Hepatocyte (in vitro differentiated cells): ENCODE data around the gene RNF41. TPM values are rescaled to one million over a fixed set of nuclear protein-coding genes. Genes with fewer than 3 reads are reported as not detected.

Experiments
- DNase-seq: peaks from one replicate; pipeline ENCODE4 v3.0.0-alpha.2; 2016; ENCODE audit warnings: low spot score
- H2AFZ ChIP-seq: fragments of 200-600 bp; sonication (generic); 2 replicates; pipeline ENCODE4 v1.6.0; 2016; ENCODE audit warnings: antibody characterized with exemption, mild to moderate bottlenecking
- H3K27ac ChIP-seq: fragments of 200-600 bp; sonication (generic); 2 replicates; pipeline ENCODE4 v1.5.1; 2016; ENCODE audit warnings: mild to moderate bottlenecking
- H3K27me3 ChIP-seq: fragments of 200-600 bp; sonication (generic); 2 replicates; pipeline ENCODE4 v1.6.1; 2016
- H3K36me3 ChIP-seq: fragments of 200-600 bp; sonication (generic); replicated peaks from 2 replicates; pipeline ENCODE4 v1.5.1; 2016; ENCODE audit warnings: low read depth; ENCODE audit not compliant: insufficient read depth
- H3K4me1 ChIP-seq: fragments of 200-600 bp; sonication (generic); 2 replicates; pipeline ENCODE4 v1.5.1; 2016; ENCODE audit warnings: mild to moderate bottlenecking, moderate library complexity; ENCODE audit not compliant: insufficient read depth
- H3K4me2 ChIP-seq: fragments of 200-600 bp; sonication (generic); 2 replicates; pipeline ENCODE4 v1.6.0; 2016
- H3K4me3 ChIP-seq: fragments of 200-600 bp; sonication (generic); 2 replicates; pipeline ENCODE4 v1.5.1; 2016; ENCODE audit warnings: mild to moderate bottlenecking
- H3K79me2 ChIP-seq: fragments of 200-600 bp; sonication (generic); 2 replicates; pipeline ENCODE4 v1.6.0; 2017; ENCODE audit warnings: mild to moderate bottlenecking
- H3K9me2 ChIP-seq: fragments of 200-600 bp; sonication (generic); replicated peaks from 2 replicates; pipeline ENCODE4 v1.6.0; 2017; ENCODE audit warnings: mild to moderate bottlenecking; ENCODE audit not compliant: insufficient read depth
- H3K9me3 ChIP-seq: fragments of 200-600 bp; sonication (generic); 2 replicates; pipeline ENCODE4 v1.5.1; 2016; ENCODE audit warnings: low read depth, mild to moderate bottlenecking
- H4K20me1 ChIP-seq: fragments of 200-600 bp; sonication (generic); 2 replicates; pipeline ENCODE4 v1.6.0; 2016; ENCODE audit warnings: mild to moderate bottlenecking; ENCODE audit not compliant: insufficient read depth, poor library complexity, severe bottlenecking
- EZH2 ChIP-seq: fragments of 200-600 bp; sonication (generic); IDR thresholded peaks from 2 replicates; pipeline ENCODE4 v1.6.1; 2016; ENCODE audit warnings: antibody characterized with exemption, mild to moderate bottlenecking, borderline replicate concordance
- EZH2phosphoT487 ChIP-seq: fragments of 200-600 bp; sonication (generic); IDR thresholded peaks from one replicate; pipeline ENCODE4 v1.6.1; 2018; ENCODE audit warnings: antibody characterized with exemption, mild to moderate bottlenecking, low read depth, moderate library complexity; ENCODE audit not compliant: unreplicated experiment, severe bottlenecking
- WGBS: methylation state at CpG from one replicate; pipeline ENCODE4 v1.1.6; 2016; ENCODE audit warnings: low lambda C conversion rate; ENCODE audit errors: missing lambda C conversion rate; 5-methylcytosine and 5-hydroxymethylcytosine counted together
- polyA plus RNA-seq: library from polyadenylated mRNA; unstranded; fragments of >200 nt; fragmentation: Nextera tagmentation; extraction: Ambion mirVana; gene quantifications from 2 replicates; pipeline ENCODE4 v1.2.1, GENCODE V29; 2016
- total RNA-seq: library from RNA; depleted of rRNA; stranded (reverse); fragments of >200 nt; gene quantifications from 2 replicates; pipeline ENCODE4 v1.2.3, GENCODE V29; 2014
- TF ChIP-seq, protein P1 (sequence below): fragments of 200-600 bp; sonication (generic); IDR thresholded peaks from 2 replicates; pipeline ENCODE4 v1.5.1; 2016; ENCODE audit warnings: antibody characterized with exemption, mild to moderate bottlenecking; ENCODE audit not compliant: poor library complexity

Gene RNF41
- total and polyA plus RNA-seq, 2 experiments from 2014 or later = 22.5 to 47.6 TPM

DNA sequence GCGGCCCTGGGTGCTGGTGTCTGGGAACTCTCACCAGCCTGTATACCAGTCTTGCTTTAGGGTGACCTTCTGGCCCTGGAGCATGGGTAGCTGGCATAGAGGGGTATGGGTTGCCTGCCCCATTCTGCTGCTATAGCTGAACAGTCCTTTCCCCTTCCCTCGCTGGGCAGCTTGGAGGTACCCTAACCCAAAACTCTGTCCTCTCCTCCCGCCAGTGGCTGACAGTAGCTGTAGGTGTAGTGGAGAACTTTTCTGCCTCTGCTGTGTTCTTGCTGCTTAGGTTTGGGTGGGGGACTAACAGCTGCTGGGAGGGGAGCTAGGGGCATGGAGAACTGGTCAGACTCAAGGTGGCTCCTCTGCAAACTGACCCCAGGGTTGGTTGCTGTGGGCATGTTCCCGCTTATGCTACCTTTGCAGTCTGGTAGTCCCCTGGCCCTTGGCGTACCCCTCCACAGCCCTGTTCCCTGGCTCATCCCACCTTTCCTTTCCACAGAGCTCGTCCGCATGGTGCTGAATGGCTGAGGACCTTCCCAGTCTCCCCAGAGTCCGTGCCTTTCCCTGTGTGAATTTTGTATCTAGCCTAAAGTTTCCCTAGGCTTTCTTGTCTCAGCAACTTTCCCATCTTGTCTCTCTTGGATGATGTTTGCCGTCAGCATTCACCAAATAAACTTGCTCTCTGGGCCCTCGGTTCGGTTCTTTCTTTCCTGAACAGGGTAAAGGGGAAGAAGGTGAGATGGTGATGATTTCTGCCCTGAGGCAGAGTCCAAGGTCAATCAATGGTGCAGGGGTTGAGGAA lies 60.6 kb downstream of the RNF41 start:
- Histone ChIP-seq H3K4me2 (peak overlapping the region; percentile 88), H3K36me3 (no peaks in the 10 kb centered on the region), H3K9me3 (no peaks in the 10 kb centered on the region), H4K20me1 (peaks cover 29% of the 10 kb centered on the region), H3K4me1 (peaks cover 30% of the 10 kb centered on the region), H3K27ac (peak overlapping the region; percentile 99), H3K4me3 (no peak overlapping the region), H3K79me2 (peaks cover 32% of the 10 kb centered on the region), H2AFZ (no peak overlapping the region), H3K27me3 (no peaks in the 10 kb centered on the region), H3K9me2 (no peaks in the 10 kb centered on the region)
- WGBS = 84% methylated on average over 11 of the region's 11 CpGs
- DNase-seq = no peak
- TF ChIP-seq EZH2phosphoT487 (no peak), EZH2 (no peak)
- TF ChIP-seq, protein P1, sequence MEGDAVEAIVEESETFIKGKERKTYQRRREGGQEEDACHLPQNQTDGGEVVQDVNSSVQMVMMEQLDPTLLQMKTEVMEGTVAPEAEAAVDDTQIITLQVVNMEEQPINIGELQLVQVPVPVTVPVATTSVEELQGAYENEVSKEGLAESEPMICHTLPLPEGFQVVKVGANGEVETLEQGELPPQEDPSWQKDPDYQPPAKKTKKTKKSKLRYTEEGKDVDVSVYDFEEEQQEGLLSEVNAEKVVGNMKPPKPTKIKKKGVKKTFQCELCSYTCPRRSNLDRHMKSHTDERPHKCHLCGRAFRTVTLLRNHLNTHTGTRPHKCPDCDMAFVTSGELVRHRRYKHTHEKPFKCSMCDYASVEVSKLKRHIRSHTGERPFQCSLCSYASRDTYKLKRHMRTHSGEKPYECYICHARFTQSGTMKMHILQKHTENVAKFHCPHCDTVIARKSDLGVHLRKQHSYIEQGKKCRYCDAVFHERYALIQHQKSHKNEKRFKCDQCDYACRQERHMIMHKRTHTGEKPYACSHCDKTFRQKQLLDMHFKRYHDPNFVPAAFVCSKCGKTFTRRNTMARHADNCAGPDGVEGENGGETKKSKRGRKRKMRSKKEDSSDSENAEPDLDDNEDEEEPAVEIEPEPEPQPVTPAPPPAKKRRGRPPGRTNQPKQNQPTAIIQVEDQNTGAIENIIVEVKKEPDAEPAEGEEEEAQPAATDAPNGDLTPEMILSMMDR = no peak

GRCh38 chr12:56160193-56160763 lies 61.4 kb downstream of the RNF41 start:
- Histone ChIP-seq H3K27me3 (no peaks in the 10 kb centered on the region), H4K20me1 (peaks cover 29% of the 10 kb centered on the region), H3K4me1 (peaks cover 30% of the 10 kb centered on the region), H3K9me3 (no peaks in the 10 kb centered on the region), H3K36me3 (no peaks in the 10 kb centered on the region), H3K9me2 (no peaks in the 10 kb centered on the region), H3K79me2 (peaks cover 32% of the 10 kb centered on the region), H3K4me2 (peak overlapping the region; percentile 88), H2AFZ (no peak overlapping the region), H3K27ac (peak overlapping the region; percentile 99), H3K4me3 (peak overlapping the region; percentile 81)
- DNase-seq = no peak
- WGBS = 73% methylated on average over 7 of the region's 7 CpGs
- no peak for TF ChIP-seq EZH2
- TF ChIP-seq EZH2phosphoT487 = no peak
- TF ChIP-seq, protein P1 = no peak

DNA sequence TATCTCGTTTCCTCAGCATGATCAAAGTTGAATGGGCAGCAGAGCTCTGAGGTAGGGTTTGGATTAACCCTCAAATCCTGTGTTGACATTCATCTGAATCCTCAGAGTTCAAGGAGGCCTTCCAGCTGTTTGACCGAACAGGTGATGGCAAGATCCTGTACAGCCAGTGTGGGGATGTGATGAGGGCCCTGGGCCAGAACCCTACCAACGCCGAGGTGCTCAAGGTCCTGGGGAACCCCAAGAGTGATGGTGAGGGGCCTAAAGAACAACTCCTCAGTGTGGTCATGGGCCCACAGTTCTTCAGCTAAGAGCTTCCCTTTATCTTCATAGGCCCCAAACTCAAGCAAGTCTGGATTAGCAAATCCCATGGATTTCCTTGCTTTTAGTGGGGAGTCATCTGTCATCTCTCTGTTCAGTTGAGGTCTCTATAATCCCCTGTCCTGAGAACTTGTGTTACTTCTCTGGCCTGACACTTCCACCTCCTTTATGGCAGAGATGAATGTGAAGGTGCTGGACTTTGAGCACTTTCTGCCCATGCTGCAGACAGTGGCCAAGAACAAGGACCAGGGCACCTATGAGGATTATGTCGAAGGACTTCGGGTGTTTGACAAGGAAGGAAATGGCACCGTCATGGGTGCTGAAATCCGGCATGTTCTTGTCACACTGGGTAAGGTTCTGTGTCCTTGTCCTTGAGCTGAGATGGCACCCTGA lies 62.1 kb downstream of the RNF41 start:
- no peaks in the 10 kb centered on the region for H3K36me3 ChIP-seq
- H3K4me3 ChIP-seq = peak overlapping the region; percentile 81
- H2AFZ ChIP-seq = no peak overlapping the region
- TF ChIP-seq, protein P1 = no peak
- TF ChIP-seq EZH2 (no peak), EZH2phosphoT487 (no peak)
- DNase-seq = no peak
- H3K4me2 ChIP-seq = peak overlapping the region; percentile 88
- no peaks in the 10 kb centered on the region for H3K27me3 ChIP-seq
- H3K9me2 ChIP-seq = no peaks in the 10 kb centered on the region
- WGBS = 66% methylated on average over 8 of the region's 8 CpGs
- H4K20me1 ChIP-seq = peaks cover 29% of the 10 kb centered on the region
- peaks cover 30% of the 10 kb centered on the region for H3K4me1 ChIP-seq
- H3K9me3 ChIP-seq = no peaks in the 10 kb centered on the region
- H3K79me2 ChIP-seq = peaks cover 32% of the 10 kb centered on the region
- H3K27ac ChIP-seq = peak overlapping the region; percentile 99
